H1 (cell line): ENCODE data around the gene OTUD5.

Experiments
- EP300 ChIP-seq, 2 experiments: IDR thresholded peaks; 1 replicate in 1 of 2; 2 replicates in 1 of 2; pipeline ENCODE4 v1.6.1; 2011 to 2012; ENCODE audit warnings: low read depth in 2 of 2, low read length in 2 of 2, mild to moderate bottlenecking in 2 of 2, borderline replicate concordance in 1 of 2, inconsistent platforms in 1 of 2, moderate library complexity in 1 of 2
- POLR2AphosphoS5 ChIP-seq: IDR thresholded peaks from 2 replicates; pipeline ENCODE4 v1.6.1; 2011; ENCODE audit warnings: low read depth, low read length
- RXRA ChIP-seq: IDR thresholded peaks from 2 replicates; pipeline ENCODE4 v1.6.1; 2011; ENCODE audit warnings: low read depth, mild to moderate bottlenecking, low read length, moderate library complexity; ENCODE audit not compliant: insufficient read depth
- TEAD4 ChIP-seq: IDR thresholded peaks from 2 replicates; pipeline ENCODE4 v1.6.1; 2012; ENCODE audit warnings: low read depth, low read length, inconsistent platforms, mixed read lengths

- TF ChIP-seq RXRA (no peak), EP300 (IDR thresholded peaks at IDR 0.05; ENCODE audit: borderline replicate concordance in 1 of 2, low read depth in 2 of 2, low read length in 2 of 2) (no peak), TEAD4 (no peak), POLR2AphosphoS5 (no peak)
Measured at GRCh38 chrX:48992341-48992740, 34.9 kb upstream of the OTUD5 start.
